Upper lobe of left lung (tissue), 4 donors: Measurements from ENCODE around the gene SHOC2.

Experiments
- CTCF ChIP-seq, 6 experiments: fragments of 450-650 bp in 4 of 6; fragments of 200-600 bp in 2 of 6; sonication (generic) in 2 of 6; IDR thresholded peaks; one replicate each; pipeline ENCODE4 v1.5.1; 2016 to 2019; ENCODE audit warnings: antibody characterized with exemption in 6 of 6
- POLR2A ChIP-seq, 4 donors: fragments of 450-650 bp; IDR thresholded peaks; one replicate each; pipeline ENCODE4 v1.5.1; 2016 to 2017; ENCODE audit warnings: antibody characterized with exemption in 4 of 4, mild to moderate bottlenecking in 2 of 4
- POLR2AphosphoS5 ChIP-seq, 2 donors: sonication (generic); formaldehyde crosslinking; IDR thresholded peaks; one replicate each; pipeline ENCODE4 v1.5.1; 2017; ENCODE audit warnings: antibody characterized with exemption in 2 of 2

DNA sequence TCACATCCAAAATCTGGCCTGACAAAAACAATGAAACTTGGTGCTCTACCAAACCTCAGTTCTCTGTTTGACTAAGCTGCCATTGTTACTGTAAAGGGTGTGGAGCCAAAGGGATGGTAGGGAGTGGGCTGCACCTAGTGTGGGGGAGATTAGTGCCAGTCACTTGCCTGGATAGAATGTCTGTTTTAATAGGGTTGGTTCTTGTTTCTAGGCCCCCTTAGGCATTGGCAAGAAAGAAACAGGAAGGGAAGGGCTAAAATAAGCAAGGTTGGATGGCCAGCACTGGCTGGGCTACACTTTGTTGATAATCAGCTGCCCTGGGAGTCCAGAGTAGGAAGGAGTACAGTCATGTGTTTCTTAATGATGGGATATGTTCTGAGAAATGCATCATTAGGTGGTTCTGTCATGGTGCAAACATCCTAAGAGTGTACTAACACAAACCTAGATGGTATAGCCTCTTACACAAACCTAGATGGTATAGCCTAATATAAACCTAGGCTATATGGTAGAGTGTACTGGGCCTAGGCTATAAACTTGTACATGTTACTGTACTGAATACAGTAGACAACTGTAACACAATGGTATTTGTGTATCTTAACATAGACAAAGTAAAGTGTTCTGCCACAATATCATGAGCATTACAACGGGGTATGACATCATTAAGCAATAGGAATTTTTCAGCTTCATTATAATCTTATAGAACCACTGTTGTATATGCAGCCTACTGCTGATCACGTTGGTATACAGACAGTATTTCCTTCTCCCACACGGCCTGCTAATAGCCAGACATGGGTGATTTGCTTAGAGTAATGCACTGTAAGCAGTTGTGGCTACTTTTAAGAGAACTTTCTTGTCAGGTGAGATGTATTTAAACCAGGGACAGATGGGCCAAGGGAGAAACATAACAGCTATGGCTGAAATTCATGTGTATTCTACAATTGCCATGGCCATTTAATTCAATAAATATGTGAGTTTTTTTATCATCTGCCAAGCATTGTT is 15.8 kb upstream of the SHOC2 start:
- no peak for TF ChIP-seq CTCF (IDR thresholded peaks at IDR 0.05)
- TF ChIP-seq POLR2AphosphoS5 (IDR thresholded peaks at IDR 0.05), result no peak
- TF ChIP-seq POLR2A (IDR thresholded peaks at IDR 0.05), result no peak
